NT2/D1 (cell line): Measurements from ENCODE around the gene PSEN1.

Source experiments
- SUZ12 ChIP-seq: IDR thresholded peaks from 2 replicates; pipeline ENCODE4 v1.6.1; 2011; ENCODE audit not compliant: insufficient read length, insufficient read depth; ENCODE audit errors: extremely low read depth
- YY1 ChIP-seq: IDR thresholded peaks from 2 replicates; pipeline ENCODE4 v1.6.1; 2011; ENCODE audit not compliant: insufficient read length, insufficient read depth
- ZNF274 ChIP-seq: IDR thresholded peaks from 2 replicates; pipeline ENCODE4 v1.6.1; 2011; ENCODE audit warnings: mild to moderate bottlenecking, low read depth, low read length

DNA sequence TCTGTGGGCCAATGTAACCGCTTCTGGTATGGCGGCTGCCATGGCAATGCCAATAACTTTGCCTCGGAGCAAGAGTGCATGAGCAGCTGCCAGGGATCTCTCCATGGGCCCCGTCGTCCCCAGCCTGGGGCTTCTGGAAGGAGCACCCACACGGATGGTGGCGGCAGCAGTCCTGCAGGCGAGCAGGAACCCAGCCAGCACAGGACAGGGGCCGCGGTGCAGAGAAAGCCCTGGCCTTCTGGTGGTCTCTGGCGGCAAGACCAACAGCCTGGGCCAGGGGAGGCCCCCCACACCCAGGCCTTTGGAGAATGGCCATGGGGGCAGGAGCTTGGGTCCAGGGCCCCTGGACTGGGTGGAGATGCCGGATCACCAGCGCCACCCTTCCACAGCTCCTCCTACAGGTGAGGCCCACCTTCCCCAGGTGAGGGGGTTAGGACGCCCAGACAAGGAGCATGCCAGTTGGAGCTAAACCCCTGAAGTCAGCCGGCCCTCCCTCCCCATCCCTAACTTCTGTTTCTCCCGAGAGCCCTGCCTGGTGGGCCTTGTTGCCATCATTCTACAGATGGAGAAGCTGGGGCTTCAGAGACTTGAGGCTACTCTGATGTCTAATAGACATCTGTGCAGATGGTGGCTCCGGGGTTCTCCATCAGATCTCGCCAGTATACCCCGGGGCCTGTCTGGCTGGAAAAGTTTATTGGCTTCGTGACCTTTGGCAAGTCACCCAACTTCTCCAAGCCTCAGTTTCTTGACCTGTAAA is 126.3 kb downstream of the PSEN1 start:
- TF ChIP-seq ZNF274: no peak
- no peak for TF ChIP-seq YY1
- no peak for TF ChIP-seq SUZ12
